GM23338 (cell line): ENCODE measurements around the gene CALR3. TPM values are rescaled to one million over a fixed set of nuclear protein-coding genes. Genes with fewer than 3 reads are reported as not detected.

Experiments
- CREB1 ChIP-seq: fragments of 250-450 bp; sonication (Bioruptor Pico); IDR thresholded peaks from 2 replicates; pipeline ENCODE4 v1.5.0; 2020; ENCODE audit warnings: low read depth, mild to moderate bottlenecking, moderate library complexity
- EZH2 ChIP-seq: fragments of 200-600 bp; sonication (generic); IDR thresholded peaks from one replicate; pipeline ENCODE4 v1.8.0; 2017; ENCODE audit warnings: antibody characterized with exemption, mild to moderate bottlenecking, low read depth; ENCODE audit not compliant: unreplicated experiment
- EZH2phosphoT487 ChIP-seq: fragments of 200-600 bp; sonication (generic); IDR thresholded peaks from one replicate; pipeline ENCODE4 v1.8.1; 2018; ENCODE audit warnings: antibody characterized with exemption; ENCODE audit not compliant: unreplicated experiment
- JUNB ChIP-seq: IDR thresholded peaks from one replicate; pipeline ENCODE4 v1.6.1; 2016; ENCODE audit warnings: antibody characterized with exemption; ENCODE audit not compliant: unreplicated experiment
- STAT1 ChIP-seq: IDR thresholded peaks from one replicate; pipeline ENCODE4 v1.6.1; 2016; ENCODE audit warnings: antibody characterized with exemption; ENCODE audit not compliant: unreplicated experiment
- ZNF114 ChIP-seq: fragments of 250-450 bp; sonication (Bioruptor Pico); IDR thresholded peaks from 2 replicates; pipeline ENCODE4 v1.5.0; 2020; ENCODE audit warnings: mild to moderate bottlenecking, moderate library complexity
- ZNF331 ChIP-seq: fragments of 250-450 bp; sonication (Bioruptor Pico); IDR thresholded peaks from 2 replicates; pipeline ENCODE4 v1.5.0; 2020; ENCODE audit warnings: low read depth, mild to moderate bottlenecking, moderate library complexity
- polyA plus RNA-seq: library from polyadenylated mRNA; unstranded; fragments of >200 nt; fragmentation: Nextera tagmentation; extraction: Ambion mirVana; gene quantifications from 2 replicates; pipeline ENCODE4 v1.2.1, GENCODE V29; 2016
- total RNA-seq: library from RNA; depleted of rRNA; stranded (reverse); fragments of >200 nt; shearing (Covaris generic); gene quantifications from 2 replicates; pipeline ENCODE4 v1.2.3, GENCODE V29; 2014
- TF ChIP-seq, protein P1 (sequence below): fragments of 250-450 bp; sonication (Bioruptor Pico); IDR thresholded peaks from 2 replicates; pipeline ENCODE4 v1.5.0; 2020; ENCODE audit warnings: mild to moderate bottlenecking, moderate library complexity
- TF ChIP-seq, protein P2 (sequence below): IDR thresholded peaks from one replicate; pipeline ENCODE4 v1.6.1; 2018; ENCODE audit warnings: antibody characterized with exemption; ENCODE audit not compliant: unreplicated experiment
- TF ChIP-seq, protein P3 (sequence below): IDR thresholded peaks from 2 replicates; pipeline ENCODE4 v1.6.1; 2016; ENCODE audit warnings: antibody characterized with exemption
- TF ChIP-seq, protein P4 (sequence below), 2 experiments: fragments of 200-600 bp in 1 of 2; sonication (generic) in 1 of 2; conservative IDR thresholded peaks; 2 replicates each; pipeline versions ENCODE4 v1.5.1 to v1.6.1; 2016 to 2017; ENCODE audit warnings: antibody characterized with exemption in 2 of 2, low read depth in 2 of 2, mild to moderate bottlenecking in 2 of 2, moderate library complexity in 1 of 2

Gene CALR3
- total and polyA plus RNA-seq, 2 experiments from 2014 or later = 0.42 to 0.66 TPM

DNA sequence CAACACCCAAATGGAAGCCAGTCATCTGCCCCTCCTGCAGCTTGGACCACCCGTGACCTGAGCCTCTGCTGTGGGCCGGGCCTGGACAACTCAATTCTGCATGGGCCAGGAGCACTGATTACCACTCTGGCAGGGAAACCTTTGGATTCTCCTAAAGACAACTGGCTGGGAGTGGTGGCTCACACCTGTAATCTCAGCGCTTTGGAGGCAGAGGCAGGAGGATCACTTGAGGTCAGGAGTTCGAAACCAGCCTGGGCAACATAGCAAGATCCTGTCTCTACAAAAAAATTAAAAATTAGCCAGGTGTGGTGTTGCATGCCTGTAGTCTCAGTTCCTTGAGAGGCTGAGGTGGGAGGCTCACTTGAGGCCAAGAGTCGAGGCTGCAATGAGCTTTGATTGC lies 30.7 kb downstream of the CALR3 start (continued):
- TF ChIP-seq, protein P1, sequence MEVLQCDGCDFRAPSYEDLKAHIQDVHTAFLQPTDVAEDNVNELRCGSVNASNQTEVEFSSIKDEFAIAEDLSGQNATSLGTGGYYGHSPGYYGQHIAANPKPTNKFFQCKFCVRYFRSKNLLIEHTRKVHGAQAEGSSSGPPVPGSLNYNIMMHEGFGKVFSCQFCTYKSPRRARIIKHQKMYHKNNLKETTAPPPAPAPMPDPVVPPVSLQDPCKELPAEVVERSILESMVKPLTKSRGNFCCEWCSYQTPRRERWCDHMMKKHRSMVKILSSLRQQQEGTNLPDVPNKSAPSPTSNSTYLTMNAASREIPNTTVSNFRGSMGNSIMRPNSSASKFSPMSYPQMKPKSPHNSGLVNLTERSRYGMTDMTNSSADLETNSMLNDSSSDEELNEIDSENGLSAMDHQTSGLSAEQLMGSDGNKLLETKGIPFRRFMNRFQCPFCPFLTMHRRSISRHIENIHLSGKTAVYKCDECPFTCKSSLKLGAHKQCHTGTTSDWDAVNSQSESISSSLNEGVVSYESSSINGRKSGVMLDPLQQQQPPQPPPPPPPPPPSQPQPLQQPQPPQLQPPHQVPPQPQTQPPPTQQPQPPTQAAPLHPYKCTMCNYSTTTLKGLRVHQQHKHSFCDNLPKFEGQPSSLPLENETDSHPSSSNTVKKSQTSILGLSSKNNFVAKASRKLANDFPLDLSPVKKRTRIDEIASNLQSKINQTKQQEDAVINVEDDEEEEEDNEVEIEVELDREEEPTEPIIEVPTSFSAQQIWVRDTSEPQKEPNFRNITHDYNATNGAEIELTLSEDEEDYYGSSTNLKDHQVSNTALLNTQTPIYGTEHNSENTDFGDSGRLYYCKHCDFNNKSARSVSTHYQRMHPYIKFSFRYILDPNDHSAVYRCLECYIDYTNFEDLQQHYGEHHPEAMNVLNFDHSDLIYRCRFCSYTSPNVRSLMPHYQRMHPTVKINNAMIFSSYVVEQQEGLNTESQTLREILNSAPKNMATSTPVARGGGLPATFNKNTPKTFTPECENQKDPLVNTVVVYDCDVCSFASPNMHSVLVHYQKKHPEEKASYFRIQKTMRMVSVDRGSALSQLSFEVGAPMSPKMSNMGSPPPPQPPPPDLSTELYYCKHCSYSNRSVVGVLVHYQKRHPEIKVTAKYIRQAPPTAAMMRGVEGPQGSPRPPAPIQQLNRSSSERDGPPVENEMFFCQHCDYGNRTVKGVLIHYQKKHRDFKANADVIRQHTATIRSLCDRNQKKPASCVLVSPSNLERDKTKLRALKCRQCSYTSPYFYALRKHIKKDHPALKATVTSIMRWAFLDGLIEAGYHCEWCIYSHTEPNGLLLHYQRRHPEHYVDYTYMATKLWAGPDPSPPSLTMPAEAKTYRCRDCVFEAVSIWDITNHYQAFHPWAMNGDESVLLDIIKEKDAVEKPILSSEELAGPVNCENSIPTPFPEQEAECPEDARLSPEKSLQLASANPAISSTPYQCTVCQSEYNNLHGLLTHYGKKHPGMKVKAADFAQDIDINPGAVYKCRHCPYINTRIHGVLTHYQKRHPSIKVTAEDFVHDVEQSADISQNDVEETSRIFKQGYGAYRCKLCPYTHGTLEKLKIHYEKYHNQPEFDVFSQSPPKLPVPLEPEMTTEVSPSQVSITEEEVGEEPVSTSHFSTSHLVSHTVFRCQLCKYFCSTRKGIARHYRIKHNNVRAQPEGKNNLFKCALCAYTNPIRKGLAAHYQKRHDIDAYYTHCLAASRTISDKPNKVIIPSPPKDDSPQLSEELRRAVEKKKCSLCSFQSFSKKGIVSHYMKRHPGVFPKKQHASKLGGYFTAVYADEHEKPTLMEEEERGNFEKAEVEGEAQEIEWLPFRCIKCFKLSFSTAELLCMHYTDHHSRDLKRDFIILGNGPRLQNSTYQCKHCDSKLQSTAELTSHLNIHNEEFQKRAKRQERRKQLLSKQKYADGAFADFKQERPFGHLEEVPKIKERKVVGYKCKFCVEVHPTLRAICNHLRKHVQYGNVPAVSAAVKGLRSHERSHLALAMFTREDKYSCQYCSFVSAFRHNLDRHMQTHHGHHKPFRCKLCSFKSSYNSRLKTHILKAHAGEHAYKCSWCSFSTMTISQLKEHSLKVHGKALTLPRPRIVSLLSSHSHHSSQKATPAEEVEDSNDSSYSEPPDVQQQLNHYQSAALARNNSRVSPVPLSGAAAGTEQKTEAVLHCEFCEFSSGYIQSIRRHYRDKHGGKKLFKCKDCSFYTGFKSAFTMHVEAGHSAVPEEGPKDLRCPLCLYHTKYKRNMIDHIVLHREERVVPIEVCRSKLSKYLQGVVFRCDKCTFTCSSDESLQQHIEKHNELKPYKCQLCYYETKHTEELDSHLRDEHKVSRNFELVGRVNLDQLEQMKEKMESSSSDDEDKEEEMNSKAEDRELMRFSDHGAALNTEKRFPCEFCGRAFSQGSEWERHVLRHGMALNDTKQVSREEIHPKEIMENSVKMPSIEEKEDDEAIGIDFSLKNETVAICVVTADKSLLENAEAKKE (CRISPR knock-in tag) = no peak
- TF ChIP-seq, protein P2, sequence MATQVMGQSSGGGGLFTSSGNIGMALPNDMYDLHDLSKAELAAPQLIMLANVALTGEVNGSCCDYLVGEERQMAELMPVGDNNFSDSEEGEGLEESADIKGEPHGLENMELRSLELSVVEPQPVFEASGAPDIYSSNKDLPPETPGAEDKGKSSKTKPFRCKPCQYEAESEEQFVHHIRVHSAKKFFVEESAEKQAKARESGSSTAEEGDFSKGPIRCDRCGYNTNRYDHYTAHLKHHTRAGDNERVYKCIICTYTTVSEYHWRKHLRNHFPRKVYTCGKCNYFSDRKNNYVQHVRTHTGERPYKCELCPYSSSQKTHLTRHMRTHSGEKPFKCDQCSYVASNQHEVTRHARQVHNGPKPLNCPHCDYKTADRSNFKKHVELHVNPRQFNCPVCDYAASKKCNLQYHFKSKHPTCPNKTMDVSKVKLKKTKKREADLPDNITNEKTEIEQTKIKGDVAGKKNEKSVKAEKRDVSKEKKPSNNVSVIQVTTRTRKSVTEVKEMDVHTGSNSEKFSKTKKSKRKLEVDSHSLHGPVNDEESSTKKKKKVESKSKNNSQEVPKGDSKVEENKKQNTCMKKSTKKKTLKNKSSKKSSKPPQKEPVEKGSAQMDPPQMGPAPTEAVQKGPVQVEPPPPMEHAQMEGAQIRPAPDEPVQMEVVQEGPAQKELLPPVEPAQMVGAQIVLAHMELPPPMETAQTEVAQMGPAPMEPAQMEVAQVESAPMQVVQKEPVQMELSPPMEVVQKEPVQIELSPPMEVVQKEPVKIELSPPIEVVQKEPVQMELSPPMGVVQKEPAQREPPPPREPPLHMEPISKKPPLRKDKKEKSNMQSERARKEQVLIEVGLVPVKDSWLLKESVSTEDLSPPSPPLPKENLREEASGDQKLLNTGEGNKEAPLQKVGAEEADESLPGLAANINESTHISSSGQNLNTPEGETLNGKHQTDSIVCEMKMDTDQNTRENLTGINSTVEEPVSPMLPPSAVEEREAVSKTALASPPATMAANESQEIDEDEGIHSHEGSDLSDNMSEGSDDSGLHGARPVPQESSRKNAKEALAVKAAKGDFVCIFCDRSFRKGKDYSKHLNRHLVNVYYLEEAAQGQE = no peak
- TF ChIP-seq EZH2phosphoT487 (no peak), JUNB (no peak), EZH2 (no peak), ZNF114 (CRISPR knock-in tag) (no peak), CREB1 (CRISPR knock-in tag) (no peak), STAT1 (no peak), ZNF331 (CRISPR knock-in tag) (no peak)
- TF ChIP-seq, protein P3, sequence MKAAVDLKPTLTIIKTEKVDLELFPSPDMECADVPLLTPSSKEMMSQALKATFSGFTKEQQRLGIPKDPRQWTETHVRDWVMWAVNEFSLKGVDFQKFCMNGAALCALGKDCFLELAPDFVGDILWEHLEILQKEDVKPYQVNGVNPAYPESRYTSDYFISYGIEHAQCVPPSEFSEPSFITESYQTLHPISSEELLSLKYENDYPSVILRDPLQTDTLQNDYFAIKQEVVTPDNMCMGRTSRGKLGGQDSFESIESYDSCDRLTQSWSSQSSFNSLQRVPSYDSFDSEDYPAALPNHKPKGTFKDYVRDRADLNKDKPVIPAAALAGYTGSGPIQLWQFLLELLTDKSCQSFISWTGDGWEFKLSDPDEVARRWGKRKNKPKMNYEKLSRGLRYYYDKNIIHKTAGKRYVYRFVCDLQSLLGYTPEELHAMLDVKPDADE = no peak
- TF ChIP-seq, protein P4, sequence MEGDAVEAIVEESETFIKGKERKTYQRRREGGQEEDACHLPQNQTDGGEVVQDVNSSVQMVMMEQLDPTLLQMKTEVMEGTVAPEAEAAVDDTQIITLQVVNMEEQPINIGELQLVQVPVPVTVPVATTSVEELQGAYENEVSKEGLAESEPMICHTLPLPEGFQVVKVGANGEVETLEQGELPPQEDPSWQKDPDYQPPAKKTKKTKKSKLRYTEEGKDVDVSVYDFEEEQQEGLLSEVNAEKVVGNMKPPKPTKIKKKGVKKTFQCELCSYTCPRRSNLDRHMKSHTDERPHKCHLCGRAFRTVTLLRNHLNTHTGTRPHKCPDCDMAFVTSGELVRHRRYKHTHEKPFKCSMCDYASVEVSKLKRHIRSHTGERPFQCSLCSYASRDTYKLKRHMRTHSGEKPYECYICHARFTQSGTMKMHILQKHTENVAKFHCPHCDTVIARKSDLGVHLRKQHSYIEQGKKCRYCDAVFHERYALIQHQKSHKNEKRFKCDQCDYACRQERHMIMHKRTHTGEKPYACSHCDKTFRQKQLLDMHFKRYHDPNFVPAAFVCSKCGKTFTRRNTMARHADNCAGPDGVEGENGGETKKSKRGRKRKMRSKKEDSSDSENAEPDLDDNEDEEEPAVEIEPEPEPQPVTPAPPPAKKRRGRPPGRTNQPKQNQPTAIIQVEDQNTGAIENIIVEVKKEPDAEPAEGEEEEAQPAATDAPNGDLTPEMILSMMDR (conservative IDR thresholded peaks at IDR 0.05; ENCODE audit: low read depth in 2 of 2) = no peak
